ENCODE measurements around the gene ADCY5.

ADCY5 gene

DNA sequence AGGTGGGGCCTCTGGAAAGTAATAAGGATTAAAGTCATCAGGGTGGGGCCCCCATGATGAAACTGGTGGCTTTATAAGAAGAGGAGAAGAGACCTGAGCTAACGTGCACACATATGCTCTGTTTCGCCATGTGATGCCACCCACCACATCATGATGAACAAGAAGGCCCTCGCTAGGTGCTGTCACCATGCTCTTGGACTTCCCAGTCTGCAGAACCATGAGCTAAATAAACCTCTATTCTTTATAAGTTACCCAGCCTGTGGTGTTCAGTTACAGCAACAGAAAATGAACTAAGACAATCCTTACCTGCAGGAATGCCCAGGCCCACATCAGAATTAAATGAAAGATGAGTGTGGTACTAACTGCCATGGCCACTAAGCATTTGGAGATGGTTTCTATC is 79.8 kb downstream of the ADCY5 start:
- DNase-seq (ENCODE audit: low read depth, low spot score): no peak

DNA sequence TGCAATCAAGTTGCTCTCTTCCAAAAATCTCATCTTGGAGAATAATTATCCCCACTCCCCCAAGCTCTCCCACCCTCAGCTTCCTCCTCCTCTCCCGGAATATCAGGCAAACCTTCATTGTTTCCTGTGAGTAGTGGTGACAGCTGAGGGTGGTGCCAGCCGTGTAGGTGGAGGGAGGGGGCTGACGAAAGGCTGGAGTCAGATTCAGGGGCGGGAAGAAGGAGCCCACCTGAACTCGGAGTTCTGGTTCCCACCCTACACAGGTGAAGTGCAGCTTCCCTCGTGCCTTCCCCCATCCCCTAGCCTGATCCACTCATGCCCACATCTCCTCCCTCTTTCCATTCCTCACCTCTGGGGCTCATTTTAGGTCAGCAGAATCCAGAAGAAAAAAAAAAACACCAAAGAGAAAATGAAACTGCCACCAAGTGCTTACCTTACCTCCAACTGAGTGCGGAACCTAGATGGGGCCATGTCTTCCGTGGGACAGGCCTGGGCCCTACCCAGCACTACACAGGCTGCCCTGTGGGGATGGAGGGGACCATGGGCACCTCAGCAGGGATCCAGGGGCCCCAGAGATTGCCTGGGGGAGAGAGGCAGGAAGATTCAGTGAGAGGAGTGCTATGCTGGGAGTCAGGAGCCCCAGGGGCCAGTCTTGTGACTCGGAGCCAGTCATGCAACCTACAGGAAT is 81.3 kb downstream of the ADCY5 start:
- no peak for DNase-seq (ENCODE audit: low read depth, low spot score)

DNA sequence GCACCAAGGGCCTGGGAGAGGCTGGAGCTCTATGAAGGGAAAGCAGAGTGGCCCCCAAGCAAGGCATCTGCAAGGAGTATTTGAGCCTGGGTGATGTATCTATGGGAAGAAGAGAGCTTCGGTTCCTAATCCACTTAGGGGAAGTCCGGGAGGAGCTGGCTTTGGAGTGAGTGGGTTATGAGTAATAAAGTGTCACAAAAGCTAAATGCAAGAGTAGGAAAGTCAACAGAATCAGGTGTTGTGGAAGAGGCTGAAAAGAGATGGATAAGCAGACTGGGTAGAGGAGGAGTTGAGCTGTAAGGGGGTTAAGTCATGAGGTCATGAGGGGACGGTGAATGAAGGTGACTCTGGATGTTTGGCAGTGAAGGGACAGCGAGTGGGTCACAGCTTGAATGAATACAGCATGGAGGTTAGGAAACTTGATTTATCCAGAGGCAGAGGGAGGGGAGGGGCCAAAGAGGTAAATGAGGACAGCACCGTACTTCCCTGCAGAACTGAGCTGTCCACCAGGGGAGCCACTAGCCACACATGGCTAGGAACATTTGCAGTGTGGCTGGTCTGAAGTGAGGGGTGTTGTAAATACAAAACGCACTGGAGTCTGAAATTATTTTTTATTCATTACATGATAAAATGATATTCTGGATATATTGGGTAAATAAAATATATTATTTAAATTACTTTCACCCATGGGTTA is 83.3 kb downstream of the ADCY5 start:
- DNase-seq (ENCODE audit: low read depth, low spot score): no peak

DNA sequence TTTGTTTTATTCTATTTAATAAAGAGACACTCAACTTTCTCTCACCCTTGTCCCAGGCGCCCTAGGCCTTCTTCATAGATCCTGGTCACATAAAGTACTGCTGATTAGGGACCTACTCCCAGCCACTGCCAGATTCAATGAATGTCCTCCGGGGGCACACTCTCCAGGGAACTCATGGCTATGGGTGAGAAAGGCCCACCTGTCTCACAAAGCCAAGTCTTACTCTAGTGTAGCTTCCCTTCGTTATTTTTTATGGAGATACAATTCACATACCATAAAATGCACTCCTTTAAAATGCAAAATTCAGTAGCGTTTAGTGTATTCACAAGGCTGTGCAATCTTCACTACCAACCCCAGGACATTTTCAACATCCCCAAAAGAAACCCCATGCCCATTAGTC is 87.8 kb downstream of the ADCY5 start:
- DNase-seq (ENCODE audit: low read depth, low spot score): no peak

DNA sequence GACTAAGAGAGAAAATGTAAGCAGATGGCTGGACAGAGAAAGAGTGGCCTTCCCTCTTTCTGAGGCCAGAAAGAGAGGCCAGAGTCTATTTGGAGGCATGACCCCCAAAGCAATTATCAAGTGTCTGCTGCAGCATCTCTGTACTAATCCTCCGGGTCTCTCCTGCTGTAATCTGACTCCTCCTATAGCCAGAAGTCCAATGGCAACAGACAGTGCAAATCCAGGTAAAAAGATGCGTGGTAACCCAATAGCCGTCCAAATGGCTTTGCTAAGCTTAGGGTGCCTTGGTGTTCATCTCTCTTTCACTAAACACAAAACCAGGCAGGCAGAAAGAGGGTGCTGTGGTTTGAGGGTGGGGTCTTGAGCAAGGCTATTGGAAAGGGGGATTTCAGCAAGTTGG is 91.6 kb downstream of the ADCY5 start:
- no peak for DNase-seq (ENCODE audit: low read depth, low spot score)

DNA sequence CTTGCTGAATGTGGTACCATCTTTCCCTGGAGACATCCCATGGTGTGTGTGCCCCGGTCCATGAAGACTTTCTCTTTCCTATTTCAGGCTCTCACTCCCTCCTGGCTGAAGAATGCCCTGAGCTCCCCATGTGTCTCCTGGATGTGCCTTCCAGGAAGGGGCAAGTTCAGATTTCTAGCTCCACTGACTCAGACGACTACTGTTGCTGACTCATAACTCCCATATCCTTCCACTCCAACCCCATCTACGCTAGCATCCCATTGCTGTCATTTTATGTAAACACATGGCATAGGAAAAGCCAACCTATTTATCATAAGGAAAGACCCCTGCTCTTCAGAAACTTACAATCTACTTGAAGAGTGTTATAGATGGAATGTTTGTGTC is 95.0 kb downstream of the ADCY5 start:
- DNase-seq (ENCODE audit: low read depth, low spot score): no peak

DNA sequence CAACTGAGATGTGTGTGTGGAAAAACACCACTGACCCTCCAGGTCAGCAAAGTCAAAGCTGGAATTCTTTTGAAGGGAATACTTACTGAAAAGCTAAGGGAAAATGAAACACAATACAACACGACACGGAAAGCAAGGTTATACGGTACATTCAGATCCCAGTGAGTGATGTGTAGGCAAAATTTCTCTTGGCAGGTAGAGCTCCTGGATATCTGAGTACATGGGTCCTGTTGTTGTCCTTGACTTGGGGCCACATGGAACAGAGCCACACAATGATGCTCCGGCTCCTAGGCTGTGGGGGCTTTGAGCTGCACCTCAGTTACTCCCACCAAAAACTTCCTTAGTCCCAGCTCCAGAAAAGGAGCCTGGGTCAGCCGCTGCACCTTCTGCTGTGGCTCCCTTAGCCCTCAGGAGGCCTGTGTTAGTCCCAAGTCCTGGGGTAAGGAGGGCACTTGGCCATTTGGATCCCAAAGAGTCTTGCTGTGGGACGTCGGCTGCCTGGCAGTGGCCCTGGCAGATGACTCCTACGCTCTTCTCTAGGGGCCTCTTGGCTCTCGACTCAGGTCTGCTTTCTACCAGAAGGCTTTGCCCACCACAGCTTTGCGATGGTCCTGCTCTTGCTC is 95.6 kb downstream of the ADCY5 start:
- DNase-seq (ENCODE audit: low read depth, low spot score): no peak

DNA sequence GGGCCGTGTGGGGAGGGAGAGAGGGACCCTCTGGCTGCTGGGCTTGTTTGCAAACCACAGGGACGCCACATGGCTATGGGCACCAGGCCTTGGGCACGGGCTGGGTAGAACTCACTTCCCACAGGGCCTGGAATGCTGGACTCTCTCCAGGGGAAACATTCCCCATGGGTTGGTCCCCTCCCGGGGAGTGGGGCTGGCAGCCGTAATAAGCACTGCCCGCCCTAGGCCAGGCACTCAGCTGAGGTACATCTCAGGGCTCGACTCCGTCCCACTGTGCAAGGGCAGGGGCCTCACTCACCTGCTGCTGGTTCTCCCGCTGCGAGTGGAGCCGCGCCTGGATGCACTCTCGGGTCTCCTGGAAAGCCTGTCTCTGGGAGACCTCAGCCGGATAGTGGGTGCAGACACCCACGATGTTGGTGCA is 96.7 kb downstream of the ADCY5 start:
- DNase-seq (ENCODE audit: low read depth, low spot score): no peak

DNA sequence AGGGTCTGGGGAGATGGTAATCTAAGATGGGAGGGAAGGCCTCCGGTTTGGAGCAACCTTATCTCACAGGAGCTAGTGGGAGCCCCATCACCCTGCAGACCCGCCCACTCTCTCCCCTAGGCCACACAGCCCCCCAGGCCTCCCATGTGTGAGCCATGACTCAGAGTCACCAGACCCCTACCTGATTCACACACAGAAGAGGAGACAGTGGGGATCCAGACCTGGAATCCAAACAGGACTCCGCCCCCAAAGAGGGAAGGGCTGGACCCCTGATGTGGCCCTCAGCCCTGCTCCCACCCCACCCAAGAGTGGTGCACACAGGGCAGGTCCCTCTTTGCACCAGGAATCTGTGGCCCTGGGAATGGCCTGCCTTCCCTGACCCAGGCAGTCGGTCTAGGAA is 97.4 kb downstream of the ADCY5 start:
- no peak for DNase-seq (ENCODE audit: low read depth, low spot score)

DNA sequence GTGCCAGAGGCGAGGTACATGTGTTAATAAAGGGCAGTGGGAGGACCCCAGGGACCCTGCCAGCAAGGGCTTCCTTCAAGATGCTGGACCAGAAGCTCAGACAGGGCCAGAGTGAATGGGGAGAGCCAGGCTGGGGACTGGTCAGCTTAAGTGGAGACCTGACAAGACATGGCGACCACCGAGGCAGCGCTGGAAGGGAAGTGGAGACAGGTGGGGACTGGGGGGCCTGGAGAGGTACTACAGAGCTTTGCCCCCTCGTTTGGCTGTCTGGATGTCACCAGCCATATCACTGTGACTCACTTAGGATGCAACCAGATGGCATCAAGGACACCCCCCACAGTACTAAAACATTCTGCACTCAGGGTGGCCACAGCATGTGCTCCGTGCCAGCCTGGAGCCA is 97.9 kb downstream of the ADCY5 start:
- DNase-seq (ENCODE audit: low read depth, low spot score): no peak

DNA sequence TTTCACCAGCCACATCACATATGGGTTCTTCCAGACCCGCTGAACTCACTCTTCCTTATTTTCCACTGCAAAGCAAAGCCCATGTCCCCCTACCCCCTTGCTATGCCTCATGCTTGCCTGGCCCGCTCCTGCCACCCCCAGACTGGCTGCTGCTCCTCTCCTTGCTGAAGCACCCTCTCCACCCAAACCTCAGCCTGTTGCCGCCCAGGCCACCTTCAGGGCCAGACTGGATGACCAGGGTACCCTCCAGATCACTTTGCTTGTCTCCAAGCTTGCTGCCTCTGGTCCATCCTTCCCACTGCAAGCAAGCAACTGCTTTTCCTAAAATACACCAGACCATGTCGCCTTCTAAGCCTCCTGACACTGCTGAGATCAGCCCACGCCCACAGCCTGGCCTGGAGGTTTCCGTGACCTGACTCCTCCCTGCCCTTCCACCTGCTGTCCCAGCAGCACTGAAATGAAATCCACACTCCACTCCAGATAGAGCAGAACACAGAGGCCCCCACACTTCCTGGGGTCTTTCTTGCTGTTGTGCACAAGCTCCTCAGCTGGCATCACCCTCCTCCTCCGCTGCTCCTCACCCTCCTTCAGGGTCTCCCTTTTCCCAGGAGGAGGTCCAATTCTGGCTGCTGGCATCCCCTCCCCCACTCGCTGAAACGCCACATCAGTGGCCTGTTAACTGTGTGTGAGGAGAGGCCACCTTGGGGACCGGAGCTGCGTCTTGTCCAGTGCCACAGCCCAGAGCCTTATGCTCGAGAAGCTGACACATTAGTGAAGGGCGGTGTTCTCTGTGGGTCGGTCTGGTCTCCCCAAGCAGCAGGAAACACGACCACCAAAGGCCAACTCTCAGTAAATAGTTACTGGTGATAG is 99.1 kb downstream of the ADCY5 start:
- DNase-seq (ENCODE audit: low read depth, low spot score): no peak

DNA sequence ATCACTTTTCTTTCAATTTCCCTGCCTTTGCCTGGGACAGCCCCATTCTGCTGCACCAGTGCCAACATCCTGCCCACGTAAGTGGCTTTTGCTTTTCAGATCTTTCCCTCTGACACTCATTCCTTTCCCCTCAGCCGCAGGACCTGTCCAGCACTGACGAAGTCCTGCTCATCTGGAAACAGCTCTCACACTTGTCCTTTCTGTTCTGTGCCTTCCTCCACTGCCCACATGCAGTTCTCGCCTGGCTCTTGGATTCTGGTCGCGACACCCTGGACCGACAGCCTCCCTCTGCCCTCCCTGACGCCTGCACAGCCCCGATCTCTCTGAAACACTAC is 99.7 kb downstream of the ADCY5 start:
- DNase-seq (ENCODE audit: low read depth, low spot score): no peak

DNA sequence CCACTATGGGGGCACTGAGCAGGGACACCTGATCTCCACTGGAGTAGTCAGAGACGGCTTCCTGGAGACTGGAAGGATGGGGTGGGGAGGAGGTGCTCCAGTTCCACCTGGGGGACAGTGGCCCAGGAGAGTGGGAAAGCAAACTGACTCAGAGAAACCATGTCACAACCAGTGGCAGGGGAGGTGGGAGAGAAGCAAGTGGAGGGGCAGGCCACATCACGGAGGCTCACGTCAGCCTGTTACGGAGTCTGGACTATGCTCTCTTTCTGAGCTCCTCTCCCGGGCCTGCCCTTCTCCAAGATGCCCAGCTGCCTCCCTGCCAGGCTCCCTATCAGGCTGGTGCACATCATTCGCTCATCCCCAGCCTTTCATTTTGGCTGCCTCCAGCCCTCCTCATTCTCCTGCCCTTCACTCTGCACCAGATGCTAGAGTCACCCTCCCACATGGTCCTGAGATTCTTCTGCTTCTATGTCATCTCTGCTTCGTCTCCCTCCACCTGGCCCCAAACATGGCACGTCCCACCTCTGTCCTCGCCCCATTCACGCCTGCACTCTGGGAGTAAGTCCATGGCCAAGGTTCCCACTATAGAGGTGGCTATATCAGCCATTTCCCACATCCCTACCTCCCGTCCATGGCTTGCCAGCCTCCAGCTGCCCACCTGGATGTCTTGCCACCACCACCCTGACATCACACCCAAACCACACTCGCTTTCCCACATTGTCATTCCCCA is 100.3 kb downstream of the ADCY5 start:
- no peak for DNase-seq (ENCODE audit: low read depth, low spot score)

DNA sequence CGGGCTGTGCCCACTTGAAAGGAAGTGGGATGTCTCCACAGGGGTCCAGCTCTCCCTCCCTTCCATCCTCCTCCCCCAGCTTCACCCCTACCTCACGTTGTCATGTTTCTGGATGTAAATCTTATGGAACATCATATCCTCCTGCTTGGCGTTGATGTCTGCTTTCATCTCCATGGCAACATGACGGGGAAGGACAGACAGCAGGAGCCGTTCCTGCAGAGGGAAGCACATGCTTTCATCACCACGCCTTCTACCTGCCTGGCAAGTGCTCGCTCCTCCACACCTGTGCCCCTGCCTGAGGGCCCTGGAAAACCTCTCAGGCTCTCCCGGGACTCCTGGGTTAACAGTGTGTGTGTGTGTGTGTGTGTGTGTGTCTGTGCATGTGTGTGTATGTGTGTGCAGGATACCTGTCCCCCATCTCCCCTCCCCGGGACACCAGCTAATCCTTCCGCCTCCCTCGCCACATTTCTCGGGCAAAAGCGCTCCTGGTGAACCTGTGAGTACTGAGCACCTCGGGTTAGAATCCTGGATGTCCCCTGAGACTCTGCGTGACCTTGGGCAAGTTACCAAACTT is 101.1 kb downstream of the ADCY5 start:
- DNase-seq (ENCODE audit: low read depth, low spot score): no peak

DNA sequence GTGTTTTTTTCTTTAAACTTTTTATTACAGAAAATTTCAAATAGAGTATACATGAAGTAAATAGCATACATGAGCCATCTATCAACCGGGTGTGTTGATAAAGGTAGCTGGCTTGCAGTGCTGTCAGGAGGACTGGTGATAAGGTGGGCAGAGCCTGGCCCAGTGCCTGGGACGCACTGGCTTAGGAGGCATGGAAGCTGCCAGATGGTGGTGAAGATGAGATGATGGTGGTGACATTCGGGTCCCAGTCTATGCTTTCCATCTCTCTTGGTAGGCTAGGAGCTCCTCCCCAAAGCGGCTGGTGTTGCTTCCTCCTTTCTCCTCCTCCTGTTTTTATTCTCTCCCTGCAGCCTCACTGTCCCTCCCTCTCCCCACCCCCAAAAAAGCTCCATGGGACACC is 101.7 kb downstream of the ADCY5 start:
- DNase-seq (ENCODE audit: low read depth, low spot score): no peak

DNA sequence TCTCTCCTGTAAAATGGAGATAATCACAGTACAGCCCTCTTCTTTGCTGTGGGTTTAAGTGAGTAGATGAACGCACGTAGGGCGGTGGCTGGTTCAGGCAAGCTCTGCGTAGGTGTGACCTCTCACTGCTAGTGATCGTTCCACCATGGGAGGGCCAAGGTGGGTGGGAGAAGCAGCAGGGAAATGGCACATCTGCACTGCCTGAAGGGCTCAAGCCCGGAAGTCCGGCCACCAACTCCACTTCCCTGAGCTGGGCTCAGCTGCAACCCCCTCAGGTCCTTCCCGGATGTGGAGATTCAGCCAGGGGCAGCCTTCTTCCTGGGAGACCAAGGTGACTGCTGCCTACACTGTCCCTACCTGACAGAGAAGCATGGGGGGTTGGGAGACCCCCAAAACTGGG is 102.9 kb downstream of the ADCY5 start:
- DNase-seq (ENCODE audit: low read depth, low spot score): no peak

DNA sequence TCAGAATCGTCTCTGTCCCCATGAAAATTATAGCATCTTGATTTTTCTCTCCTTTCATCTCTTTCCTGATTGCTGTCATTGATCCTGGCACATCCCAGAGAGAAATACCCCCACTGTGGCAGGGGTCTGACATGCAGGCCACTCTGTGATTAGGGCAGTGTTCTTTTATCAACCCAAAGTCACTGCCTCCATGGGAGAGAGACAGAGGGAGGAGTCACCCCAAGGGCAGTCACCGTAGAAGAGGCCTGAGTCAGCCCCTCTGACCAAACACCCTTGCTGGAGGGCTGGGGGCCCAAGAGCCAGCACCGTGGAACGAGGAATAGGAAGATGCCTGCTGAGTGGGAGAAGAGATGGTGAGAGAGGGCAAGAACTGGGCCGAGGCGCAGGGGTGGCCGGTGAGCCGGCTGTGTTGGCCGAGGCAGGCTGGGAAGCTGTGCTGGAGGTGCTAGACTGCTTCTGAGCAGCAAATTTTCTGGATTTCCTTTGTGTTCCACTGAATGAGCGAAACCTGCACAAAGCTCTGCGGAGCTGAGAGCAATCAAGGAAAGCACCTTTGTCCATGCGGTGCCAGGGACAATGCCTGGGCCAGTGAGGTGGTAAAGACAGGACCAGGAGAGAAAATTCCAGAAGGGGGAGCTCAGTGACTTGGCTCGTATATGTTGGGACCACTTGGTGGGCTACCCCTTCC is 103.8 kb downstream of the ADCY5 start:
- no peak for DNase-seq (ENCODE audit: low read depth, low spot score)

DNA sequence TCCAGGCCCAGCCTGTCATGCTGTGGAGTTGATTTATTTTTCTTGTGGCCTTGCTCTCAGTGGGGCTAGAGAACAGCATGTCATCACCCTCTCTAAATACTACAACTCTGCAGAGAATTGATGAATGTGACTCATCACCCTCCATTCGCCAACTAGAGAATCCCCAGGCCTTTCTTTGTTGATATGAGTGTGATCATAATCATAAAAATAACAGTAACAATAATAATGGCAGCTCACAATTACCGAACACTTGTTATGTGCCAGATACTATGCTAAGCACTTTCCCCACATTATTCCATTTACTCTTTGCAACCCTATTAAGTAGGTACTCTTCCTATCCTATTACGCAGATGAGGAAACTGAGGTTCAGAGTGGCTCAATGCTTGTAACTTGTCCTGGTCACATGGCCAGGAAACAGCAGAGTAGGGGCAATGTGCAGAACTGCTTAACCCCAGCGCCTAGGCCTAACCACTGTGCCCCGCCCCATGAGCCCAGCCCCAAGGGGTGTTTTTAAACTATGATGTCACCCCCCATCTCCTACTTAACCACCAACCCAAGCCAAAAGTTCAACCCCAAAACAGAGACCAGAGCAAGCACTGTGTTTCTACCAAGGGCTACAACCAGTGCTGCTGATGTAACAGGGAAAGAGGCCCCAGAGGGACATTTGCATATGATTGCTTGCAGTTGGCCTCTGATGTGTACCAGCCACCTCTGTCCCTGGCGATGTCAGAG is 104.5 kb downstream of the ADCY5 start:
- no peak for DNase-seq (ENCODE audit: low read depth, low spot score)

DNA sequence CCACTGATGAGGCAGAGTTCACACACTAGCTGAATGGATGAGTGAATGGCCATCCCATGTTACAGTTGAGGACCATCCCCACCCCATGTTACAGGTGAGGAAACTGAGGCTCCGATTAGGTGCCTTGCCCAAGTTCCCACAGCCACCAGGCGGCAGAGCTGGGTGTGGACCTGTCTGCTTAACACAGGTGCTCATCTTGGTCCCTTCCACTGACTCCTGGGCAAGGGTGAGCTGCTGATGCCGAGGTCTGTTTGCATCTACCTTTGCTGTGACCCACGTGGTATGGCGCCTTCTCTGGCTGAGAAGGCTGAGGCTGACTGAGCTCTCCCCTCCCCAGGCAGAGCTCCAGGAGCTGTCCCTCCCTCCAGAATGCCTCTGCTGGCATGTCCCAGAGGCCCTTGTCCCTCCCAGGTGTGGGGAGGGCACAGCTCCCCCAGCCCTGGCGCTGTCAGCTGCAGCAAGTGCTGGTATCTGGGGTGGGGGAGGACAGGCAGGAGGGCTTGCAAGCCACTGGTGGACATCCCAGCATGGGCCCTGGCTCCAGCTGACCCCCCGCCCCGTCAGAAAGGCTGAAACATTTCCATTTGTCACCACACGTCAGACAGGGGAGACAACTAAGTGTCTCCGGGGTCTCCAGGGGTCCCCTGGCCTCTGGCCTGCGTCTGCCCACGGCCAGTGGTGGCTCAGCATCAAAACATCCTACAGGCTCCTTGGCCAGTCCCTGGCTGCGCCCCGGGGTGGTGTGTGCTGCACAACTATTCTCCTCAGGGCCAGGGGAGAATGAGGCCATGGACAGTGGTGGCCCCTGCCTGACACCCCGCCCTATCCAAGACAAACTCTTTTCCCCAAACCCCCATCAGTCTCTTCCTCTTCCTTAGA is 105.4 kb downstream of the ADCY5 start:
- no peak for DNase-seq (ENCODE audit: low read depth, low spot score)
